SK-N-SH treated with all-trans-retinoic acid at 6 μM for 48 hours (cell line): ENCODE measurements around the gene GLRX.

ENCODE experiments used
- ATAC-seq: fragments of 200-7000 bp; cut with Tn5 transposase; 3 replicates; pipeline ENCODE4 v1.9.1; 2020; ENCODE audit warnings: mild to moderate bottlenecking, moderate library complexity
- ARNTL ChIP-seq: fragments of 450-650 bp; formaldehyde crosslinking; IDR thresholded peaks from 2 replicates; pipeline ENCODE4 v1.5.0; 2020; ENCODE audit warnings: low read depth, mild to moderate bottlenecking, moderate library complexity, borderline replicate concordance
- CSDC2 ChIP-seq: fragments of 250-450 bp; sonication (Bioruptor Pico); IDR thresholded peaks from 2 replicates; pipeline ENCODE4 v1.5.0; 2020; ENCODE audit warnings: mild to moderate bottlenecking, moderate library complexity
- ESRRG ChIP-seq: fragments of 250-450 bp; sonication (Bioruptor Pico); IDR thresholded peaks from 2 replicates; pipeline ENCODE4 v1.6.1; 2021; ENCODE audit warnings: mild to moderate bottlenecking
- GLIS3 ChIP-seq: fragments of 250-450 bp; sonication (Bioruptor Pico); IDR thresholded peaks from 2 replicates; pipeline ENCODE4 v1.5.0; 2020; ENCODE audit warnings: mild to moderate bottlenecking, moderate library complexity
- OSR1 ChIP-seq: fragments of 250-450 bp; sonication (Bioruptor Pico); IDR thresholded peaks from 2 replicates; pipeline ENCODE4 v1.8.0; 2022; ENCODE audit warnings: moderate library complexity, mild to moderate bottlenecking, inconsistent platforms
- PPARA ChIP-seq: fragments of 250-450 bp; sonication (Bioruptor Pico); IDR thresholded peaks from 2 replicates; pipeline ENCODE4 v1.5.0; 2020; ENCODE audit warnings: mild to moderate bottlenecking, borderline replicate concordance
- RARB ChIP-seq: fragments of 250-450 bp; sonication (Bioruptor Pico); IDR thresholded peaks from 2 replicates; pipeline ENCODE4 v1.8.0; 2021; ENCODE audit warnings: mild to moderate bottlenecking, moderate library complexity
- SNAI2 ChIP-seq: fragments of 250-450 bp; sonication (Bioruptor Pico); IDR thresholded peaks from 2 replicates; pipeline ENCODE4 v1.5.0; 2020; ENCODE audit warnings: mild to moderate bottlenecking, moderate library complexity
- TCF4 ChIP-seq: fragments of 250-450 bp; sonication (Bioruptor Pico); IDR thresholded peaks from 2 replicates; pipeline ENCODE4 v1.8.0; 2021; ENCODE audit warnings: mild to moderate bottlenecking, moderate library complexity, borderline replicate concordance
- TOX ChIP-seq: fragments of 250-450 bp; sonication (Bioruptor Pico); IDR thresholded peaks from 2 replicates; pipeline ENCODE4 v1.8.0; 2021; ENCODE audit warnings: mild to moderate bottlenecking, moderate library complexity, borderline replicate concordance
- ZC3H10 ChIP-seq: fragments of 250-450 bp; sonication (Bioruptor Pico); IDR thresholded peaks from 2 replicates; pipeline ENCODE4 v1.5.1; 2021; ENCODE audit warnings: mild to moderate bottlenecking, moderate library complexity
- ZFP30 ChIP-seq: fragments of 450-650 bp; formaldehyde crosslinking; IDR thresholded peaks from 2 replicates; pipeline ENCODE4 v1.5.0; 2022; ENCODE audit warnings: mild to moderate bottlenecking, moderate library complexity
- ZNF565 ChIP-seq: fragments of 450-650 bp; formaldehyde crosslinking; conservative IDR thresholded peaks from 2 replicates; pipeline ENCODE4 v1.5.0; 2020; ENCODE audit warnings: low read depth, mild to moderate bottlenecking, moderate library complexity
- ZNF70 ChIP-seq: fragments of 450-650 bp; formaldehyde crosslinking; IDR thresholded peaks from 2 replicates; pipeline ENCODE4 v1.5.0; 2020; ENCODE audit warnings: mild to moderate bottlenecking, moderate library complexity
- ZNF8 ChIP-seq: fragments of 450-650 bp; formaldehyde crosslinking; IDR thresholded peaks from 2 replicates; pipeline ENCODE4 v1.5.0; 2020; ENCODE audit warnings: mild to moderate bottlenecking, moderate library complexity
- TF ChIP-seq, protein P1 (sequence below): fragments of 250-450 bp; sonication (Bioruptor Pico); IDR thresholded peaks from 2 replicates; pipeline ENCODE4 v1.8.0; 2020; ENCODE audit warnings: mild to moderate bottlenecking, moderate library complexity, borderline replicate concordance
- TF ChIP-seq, protein P2 (sequence below): fragments of 250-450 bp; sonication (Bioruptor Pico); IDR thresholded peaks from 2 replicates; pipeline ENCODE4 v1.5.0; 2020; ENCODE audit warnings: mild to moderate bottlenecking, moderate library complexity
- TF ChIP-seq, protein P3 (sequence below): fragments of 250-450 bp; sonication (Bioruptor Pico); IDR thresholded peaks from 2 replicates; pipeline ENCODE4 v1.5.1; 2020; ENCODE audit warnings: low read depth, mild to moderate bottlenecking, moderate library complexity
- TF ChIP-seq, protein P4 (sequence below): fragments of 250-450 bp; sonication (Bioruptor Pico); IDR thresholded peaks from 2 replicates; pipeline ENCODE4 v1.5.1; 2021; ENCODE audit warnings: mild to moderate bottlenecking, moderate library complexity

Gene GLRX

DNA sequence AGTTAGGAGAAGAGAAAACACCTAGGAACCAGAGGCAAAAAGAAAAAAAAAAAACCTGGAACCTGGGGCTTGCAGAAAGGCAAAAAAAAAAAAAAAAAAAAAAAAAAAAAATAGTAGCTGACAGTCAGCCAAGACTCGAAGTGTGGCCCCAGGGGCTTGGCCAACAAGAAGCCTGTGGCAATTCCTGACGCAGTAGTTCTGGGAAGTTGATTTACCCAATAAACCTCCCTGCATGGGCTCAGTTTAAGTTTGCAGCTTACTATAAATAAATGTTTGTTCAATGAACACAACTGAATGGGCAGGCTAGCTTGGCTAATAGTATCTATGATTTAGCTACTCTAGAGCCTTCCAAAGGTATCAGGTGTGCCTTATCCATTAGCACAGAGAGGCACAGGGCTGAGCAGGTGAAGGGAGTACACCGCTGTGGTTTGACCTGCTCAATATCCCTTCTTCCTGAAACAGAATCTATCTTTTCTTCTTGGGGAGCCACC is 21.3 kb upstream of the GLRX start:
- no peak for TF ChIP-seq TCF4
- no peak for TF ChIP-seq TOX (CRISPR knock-in tag)
- TF ChIP-seq ESRRG = no peak
- TF ChIP-seq, protein P1, sequence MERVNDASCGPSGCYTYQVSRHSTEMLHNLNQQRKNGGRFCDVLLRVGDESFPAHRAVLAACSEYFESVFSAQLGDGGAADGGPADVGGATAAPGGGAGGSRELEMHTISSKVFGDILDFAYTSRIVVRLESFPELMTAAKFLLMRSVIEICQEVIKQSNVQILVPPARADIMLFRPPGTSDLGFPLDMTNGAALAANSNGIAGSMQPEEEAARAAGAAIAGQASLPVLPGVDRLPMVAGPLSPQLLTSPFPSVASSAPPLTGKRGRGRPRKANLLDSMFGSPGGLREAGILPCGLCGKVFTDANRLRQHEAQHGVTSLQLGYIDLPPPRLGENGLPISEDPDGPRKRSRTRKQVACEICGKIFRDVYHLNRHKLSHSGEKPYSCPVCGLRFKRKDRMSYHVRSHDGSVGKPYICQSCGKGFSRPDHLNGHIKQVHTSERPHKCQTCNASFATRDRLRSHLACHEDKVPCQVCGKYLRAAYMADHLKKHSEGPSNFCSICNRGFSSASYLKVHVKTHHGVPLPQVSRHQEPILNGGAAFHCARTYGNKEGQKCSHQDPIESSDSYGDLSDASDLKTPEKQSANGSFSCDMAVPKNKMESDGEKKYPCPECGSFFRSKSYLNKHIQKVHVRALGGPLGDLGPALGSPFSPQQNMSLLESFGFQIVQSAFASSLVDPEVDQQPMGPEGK (CRISPR knock-in tag) = no peak
- no peak for TF ChIP-seq ZNF565 (CRISPR knock-in tag)
- TF ChIP-seq, all 23 proteins: peak for 0
- ATAC-seq = no peak

DNA sequence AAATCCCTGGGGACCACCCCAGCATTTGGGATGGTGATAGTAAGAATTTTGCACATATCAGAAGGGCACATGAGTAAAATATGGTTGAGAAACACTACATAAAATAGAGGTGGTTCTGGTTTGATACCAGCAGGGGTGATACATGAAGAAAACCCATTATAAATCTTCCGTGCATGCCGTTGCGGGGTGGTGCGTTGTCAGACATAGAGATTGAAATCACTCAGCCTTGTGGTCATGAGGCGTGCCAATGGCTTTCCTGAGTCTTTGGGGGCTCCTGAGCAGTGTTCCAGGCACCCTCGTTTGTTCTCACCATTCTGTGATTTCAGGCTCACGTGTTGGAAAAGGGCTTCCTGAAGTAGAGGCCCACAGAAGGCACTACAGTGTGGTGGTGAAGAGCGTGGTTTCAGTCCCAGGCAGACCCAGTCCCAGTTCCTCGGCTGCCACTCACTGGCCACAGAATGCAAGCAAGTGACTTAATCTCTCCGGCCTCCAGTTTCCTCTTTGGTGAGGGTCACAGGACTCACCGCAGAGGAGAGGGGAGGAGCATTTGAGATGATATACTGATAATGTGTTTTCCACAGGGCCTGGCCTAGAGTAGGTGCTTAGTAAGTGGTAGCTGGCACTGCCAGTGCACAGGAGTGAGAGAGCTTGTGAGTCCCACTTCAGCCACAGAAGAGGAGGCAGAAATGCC is 20.5 kb upstream of the GLRX start:
- ATAC-seq = no peak
- TF ChIP-seq ZNF8 (CRISPR knock-in tag) (no peak), GLIS3 (CRISPR knock-in tag) (no peak), ZC3H10 (CRISPR knock-in tag) (no peak), TOX (CRISPR knock-in tag) (no peak), RARB (no peak), ZFP30 (CRISPR knock-in tag) (no peak), ZNF565 (CRISPR knock-in tag) (no peak), SNAI2 (CRISPR knock-in tag) (no peak), TCF4 (no peak), ESRRG (no peak), PPARA (CRISPR knock-in tag) (no peak)
- TF ChIP-seq, protein P2, sequence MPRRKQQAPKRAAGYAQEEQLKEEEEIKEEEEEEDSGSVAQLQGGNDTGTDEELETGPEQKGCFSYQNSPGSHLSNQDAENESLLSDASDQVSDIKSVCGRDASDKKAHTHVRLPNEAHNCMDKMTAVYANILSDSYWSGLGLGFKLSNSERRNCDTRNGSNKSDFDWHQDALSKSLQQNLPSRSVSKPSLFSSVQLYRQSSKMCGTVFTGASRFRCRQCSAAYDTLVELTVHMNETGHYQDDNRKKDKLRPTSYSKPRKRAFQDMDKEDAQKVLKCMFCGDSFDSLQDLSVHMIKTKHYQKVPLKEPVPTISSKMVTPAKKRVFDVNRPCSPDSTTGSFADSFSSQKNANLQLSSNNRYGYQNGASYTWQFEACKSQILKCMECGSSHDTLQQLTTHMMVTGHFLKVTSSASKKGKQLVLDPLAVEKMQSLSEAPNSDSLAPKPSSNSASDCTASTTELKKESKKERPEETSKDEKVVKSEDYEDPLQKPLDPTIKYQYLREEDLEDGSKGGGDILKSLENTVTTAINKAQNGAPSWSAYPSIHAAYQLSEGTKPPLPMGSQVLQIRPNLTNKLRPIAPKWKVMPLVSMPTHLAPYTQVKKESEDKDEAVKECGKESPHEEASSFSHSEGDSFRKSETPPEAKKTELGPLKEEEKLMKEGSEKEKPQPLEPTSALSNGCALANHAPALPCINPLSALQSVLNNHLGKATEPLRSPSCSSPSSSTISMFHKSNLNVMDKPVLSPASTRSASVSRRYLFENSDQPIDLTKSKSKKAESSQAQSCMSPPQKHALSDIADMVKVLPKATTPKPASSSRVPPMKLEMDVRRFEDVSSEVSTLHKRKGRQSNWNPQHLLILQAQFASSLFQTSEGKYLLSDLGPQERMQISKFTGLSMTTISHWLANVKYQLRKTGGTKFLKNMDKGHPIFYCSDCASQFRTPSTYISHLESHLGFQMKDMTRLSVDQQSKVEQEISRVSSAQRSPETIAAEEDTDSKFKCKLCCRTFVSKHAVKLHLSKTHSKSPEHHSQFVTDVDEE (CRISPR knock-in tag) = no peak
- TF ChIP-seq, protein P3, sequence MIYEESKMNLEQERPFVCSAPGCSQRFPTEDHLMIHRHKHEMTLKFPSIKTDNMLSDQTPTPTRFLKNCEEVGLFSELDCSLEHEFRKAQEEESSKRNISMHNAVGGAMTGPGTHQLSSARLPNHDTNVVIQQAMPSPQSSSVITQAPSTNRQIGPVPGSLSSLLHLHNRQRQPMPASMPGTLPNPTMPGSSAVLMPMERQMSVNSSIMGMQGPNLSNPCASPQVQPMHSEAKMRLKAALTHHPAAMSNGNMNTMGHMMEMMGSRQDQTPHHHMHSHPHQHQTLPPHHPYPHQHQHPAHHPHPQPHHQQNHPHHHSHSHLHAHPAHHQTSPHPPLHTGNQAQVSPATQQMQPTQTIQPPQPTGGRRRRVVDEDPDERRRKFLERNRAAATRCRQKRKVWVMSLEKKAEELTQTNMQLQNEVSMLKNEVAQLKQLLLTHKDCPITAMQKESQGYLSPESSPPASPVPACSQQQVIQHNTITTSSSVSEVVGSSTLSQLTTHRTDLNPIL (CRISPR knock-in tag) = no peak

DNA sequence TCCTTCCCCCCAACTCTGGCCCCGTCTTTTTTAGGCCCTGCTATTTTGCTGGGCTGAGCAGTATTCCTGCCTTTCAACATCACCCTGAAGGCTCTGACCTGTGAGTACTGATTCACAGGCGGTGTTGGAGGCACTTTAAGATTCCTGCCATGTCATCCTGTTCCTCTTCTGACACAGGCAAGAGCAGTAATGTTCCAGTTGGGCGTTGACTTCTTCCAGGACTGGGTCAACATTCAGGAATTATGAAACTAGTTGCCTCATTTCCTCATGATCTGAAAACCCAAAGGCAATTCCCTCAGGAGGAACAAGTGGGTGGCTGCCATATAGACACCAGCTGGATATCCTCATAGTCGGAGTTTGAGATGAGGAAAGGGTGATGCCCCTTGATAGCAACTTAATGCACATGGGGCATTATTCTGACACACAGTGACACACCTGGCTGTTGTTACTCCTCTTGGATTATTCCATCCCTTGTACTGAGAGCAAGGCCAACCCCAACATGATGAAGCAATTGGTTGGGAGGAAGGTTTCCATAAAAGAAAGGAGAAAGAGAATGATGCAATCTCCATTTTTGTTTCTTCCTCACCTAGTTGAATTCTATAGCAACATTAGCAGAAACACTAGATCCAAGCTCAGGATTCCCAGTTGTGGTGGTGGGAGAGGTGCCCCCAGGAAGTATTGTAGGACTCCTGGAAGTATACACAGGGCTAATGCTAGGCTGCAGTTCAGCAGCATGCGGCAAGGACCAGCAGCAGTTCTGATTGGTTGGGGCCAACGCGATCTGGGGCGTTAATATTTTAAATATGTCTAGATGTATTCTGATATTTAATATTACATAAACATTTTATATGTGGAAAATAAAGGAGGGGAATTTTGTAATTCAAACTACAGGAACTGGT is 19.6 kb upstream of the GLRX start:
- ATAC-seq = no peak
- TF ChIP-seq ZNF8 (CRISPR knock-in tag) (no peak), ZNF70 (CRISPR knock-in tag) (no peak), PPARA (CRISPR knock-in tag) (no peak), ESRRG (no peak)

DNA sequence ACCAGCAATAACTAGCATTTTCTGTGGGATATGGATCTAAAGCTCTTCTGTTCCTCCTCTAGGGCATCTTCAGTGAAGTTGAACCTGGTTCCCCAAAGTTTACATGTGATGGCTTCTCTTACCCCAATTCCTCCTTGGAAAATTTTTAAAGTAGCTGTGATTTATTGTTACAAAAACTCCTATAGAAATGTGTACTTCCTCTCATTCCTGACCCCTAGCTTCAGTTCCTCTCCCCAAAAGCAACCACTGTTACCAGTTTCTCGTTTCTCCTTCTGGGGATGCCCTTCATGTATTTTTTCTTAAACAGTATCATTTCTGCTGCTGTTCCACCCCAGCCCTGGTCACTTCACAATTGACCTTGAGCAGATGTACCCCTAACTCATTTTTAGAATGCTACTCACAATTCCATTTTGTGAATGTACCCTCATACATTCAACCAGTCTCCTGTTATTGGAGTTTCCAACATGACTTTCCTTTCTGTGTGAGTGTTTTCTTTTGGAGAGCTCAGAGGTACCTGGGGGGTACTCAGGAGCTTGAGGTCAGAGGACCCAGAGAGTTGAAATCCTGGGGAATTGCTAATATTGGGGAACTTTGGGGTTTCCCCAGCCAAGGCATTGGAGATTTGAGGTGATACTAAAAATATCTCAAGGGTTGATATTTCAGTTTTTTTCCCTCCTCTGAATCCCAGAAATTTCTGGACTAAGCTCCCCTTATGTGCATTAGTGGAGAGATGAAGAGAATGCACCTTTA is 18.6 kb upstream of the GLRX start:
- TF ChIP-seq TOX (CRISPR knock-in tag) (no peak), GLIS3 (CRISPR knock-in tag) (no peak)
- ATAC-seq = no peak

DNA sequence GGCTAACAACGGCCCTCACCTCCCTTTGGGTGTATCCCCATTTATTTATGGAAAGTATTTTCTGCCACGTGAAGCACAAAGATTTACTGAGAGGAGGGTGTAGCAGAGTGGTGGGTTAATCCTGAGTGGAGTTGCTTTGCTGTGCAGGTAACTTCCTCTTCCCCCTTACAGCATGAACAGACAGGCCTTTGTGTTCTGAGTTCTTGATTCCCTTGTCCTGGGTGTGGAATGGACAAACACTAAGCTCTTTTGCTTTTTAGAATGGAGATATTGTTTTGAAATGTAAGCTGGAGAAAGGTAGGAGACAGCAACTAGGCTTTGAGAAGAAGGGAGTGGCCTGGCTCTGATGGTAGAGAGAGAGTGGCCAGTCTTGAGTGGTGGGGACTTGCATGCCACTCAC is 17.1 kb upstream of the GLRX start:
- no peak for ATAC-seq
- no peak for TF ChIP-seq GLIS3 (CRISPR knock-in tag)
- TF ChIP-seq CSDC2 = no peak
- no peak for TF ChIP-seq TOX (CRISPR knock-in tag)
- no peak for TF ChIP-seq ESRRG
- TF ChIP-seq ZC3H10 (CRISPR knock-in tag) = no peak
- no peak for TF ChIP-seq ARNTL (CRISPR knock-in tag)
- TF ChIP-seq PPARA (CRISPR knock-in tag) = no peak
- TF ChIP-seq OSR1 (CRISPR knock-in tag) = no peak
- TF ChIP-seq, protein P1 (CRISPR knock-in tag) = no peak
- TF ChIP-seq ZNF70 (CRISPR knock-in tag) = no peak
- TF ChIP-seq, protein P4, sequence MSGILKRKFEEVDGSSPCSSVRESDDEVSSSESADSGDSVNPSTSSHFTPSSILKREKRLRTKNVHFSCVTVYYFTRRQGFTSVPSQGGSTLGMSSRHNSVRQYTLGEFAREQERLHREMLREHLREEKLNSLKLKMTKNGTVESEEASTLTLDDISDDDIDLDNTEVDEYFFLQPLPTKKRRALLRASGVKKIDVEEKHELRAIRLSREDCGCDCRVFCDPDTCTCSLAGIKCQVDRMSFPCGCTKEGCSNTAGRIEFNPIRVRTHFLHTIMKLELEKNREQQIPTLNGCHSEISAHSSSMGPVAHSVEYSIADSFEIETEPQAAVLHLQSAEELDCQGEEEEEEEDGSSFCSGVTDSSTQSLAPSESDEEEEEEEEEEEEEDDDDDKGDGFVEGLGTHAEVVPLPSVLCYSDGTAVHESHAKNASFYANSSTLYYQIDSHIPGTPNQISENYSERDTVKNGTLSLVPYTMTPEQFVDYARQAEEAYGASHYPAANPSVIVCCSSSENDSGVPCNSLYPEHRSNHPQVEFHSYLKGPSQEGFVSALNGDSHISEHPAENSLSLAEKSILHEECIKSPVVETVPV (CRISPR knock-in tag) = no peak
- no peak for TF ChIP-seq SNAI2 (CRISPR knock-in tag)
